H4 (cell line): ENCODE results near the gene PSMD14. TPM values are rescaled to one million over a fixed set of nuclear protein-coding genes. Genes with fewer than 3 reads are reported as not detected.

Experiments used
- DNase-seq: peaks from one replicate; pipeline ENCODE4 v3.0.0-alpha.2; 2015; ENCODE audit warnings: low spot score
- total RNA-seq: library from RNA; depleted of rRNA; stranded (reverse); fragments of >200 nt; shearing (Covaris generic); gene quantifications from 2 replicates; pipeline ENCODE4 v1.2.3, GENCODE V29; 2014

The PSMD14 gene
- total RNA-seq, 1 experiment from 2014 or later = 177 TPM

GRCh38 chr2:161418715-161419637 is 110.8 kb downstream of the PSMD14 start:
- DNase-seq = no peak

GRCh38 chr2:161419638-161420190 is 111.5 kb downstream of the PSMD14 start:
- no peak for DNase-seq

- DNase-seq = no peak
These were observed 112.3 kb downstream of the PSMD14 start for GRCh38 chr2:161420406-161421074.

GRCh38 chr2:161421686-161422085 is 113.5 kb downstream of the PSMD14 start:
- no peak for DNase-seq

GRCh38 chr2:161422816-161423403 is 114.7 kb downstream of the PSMD14 start:
- no peak for DNase-seq

- no peak for DNase-seq
These were observed 115.5 kb downstream of the PSMD14 start for GRCh38 chr2:161423421-161424393.

- no peak for DNase-seq
These were observed 116.2 kb downstream of the PSMD14 start for GRCh38 chr2:161424394-161424769.

- no peak for DNase-seq
These were observed 116.9 kb downstream of the PSMD14 start for GRCh38 chr2:161424891-161425727.

GRCh38 chr2:161425728-161426454 is 117.7 kb downstream of the PSMD14 start:
- no peak for DNase-seq

GRCh38 chr2:161426455-161426921 is 118.3 kb downstream of the PSMD14 start:
- DNase-seq = no peak

GRCh38 chr2:161426922-161427663 is 118.9 kb downstream of the PSMD14 start:
- DNase-seq = no peak

GRCh38 chr2:161427664-161428587 is 119.7 kb downstream of the PSMD14 start:
- DNase-seq = no peak

GRCh38 chr2:161430386-161430785 is 122.2 kb downstream of the PSMD14 start:
- no peak for DNase-seq

GRCh38 chr2:161432107-161432506 is 123.9 kb downstream of the PSMD14 start:
- no peak for DNase-seq

GRCh38 chr2:161434118-161434517 is 125.9 kb downstream of the PSMD14 start:
- DNase-seq = no peak

GRCh38 chr2:161436411-161436810 is 128.2 kb downstream of the PSMD14 start:
- DNase-seq = no peak

- DNase-seq = no peak
These were observed 130.4 kb downstream of the PSMD14 start for GRCh38 chr2:161438598-161438997.

GRCh38 chr2:161445097-161445496 is 136.9 kb downstream of the PSMD14 start:
- no peak for DNase-seq
